GM12891 (cell line): ENCODE results near the gene TRAPPC2B.

Experiments used
- POLR2A ChIP-seq: IDR thresholded peaks from 2 replicates; pipeline ENCODE4 v1.6.1; 2011; ENCODE audit warnings: low read depth, low read length, control low read depth
- POLR2AphosphoS5 ChIP-seq: IDR thresholded peaks from 2 replicates; pipeline ENCODE4 v1.6.1; 2011; ENCODE audit warnings: low read depth, low read length, control low read depth

- TF ChIP-seq POLR2AphosphoS5 = no peak
- TF ChIP-seq POLR2A = no peak
Observed at GRCh38 chr19:57338877-57339276, 24.5 kb upstream of the TRAPPC2B start.
